Body of pancreas (tissue), 4 donors: ENCODE measurements around the gene LHCGR.

ENCODE experiments used
- POLR2A ChIP-seq, 3 donors: fragments of 450-650 bp; IDR thresholded peaks; one replicate each; pipeline ENCODE4 v1.6.1; 2016; ENCODE audit warnings: antibody characterized with exemption in 3 of 3, mild to moderate bottlenecking in 2 of 3
- TF ChIP-seq, protein P1 (sequence below), 7 experiments: fragments of 450-650 bp in 4 of 7; fragments of 200-600 bp in 3 of 7; sonication (generic) in 3 of 7; IDR thresholded peaks; one replicate each; pipeline ENCODE4 v1.5.1; 2016 to 2019; ENCODE audit warnings: antibody characterized with exemption in 7 of 7

DNA sequence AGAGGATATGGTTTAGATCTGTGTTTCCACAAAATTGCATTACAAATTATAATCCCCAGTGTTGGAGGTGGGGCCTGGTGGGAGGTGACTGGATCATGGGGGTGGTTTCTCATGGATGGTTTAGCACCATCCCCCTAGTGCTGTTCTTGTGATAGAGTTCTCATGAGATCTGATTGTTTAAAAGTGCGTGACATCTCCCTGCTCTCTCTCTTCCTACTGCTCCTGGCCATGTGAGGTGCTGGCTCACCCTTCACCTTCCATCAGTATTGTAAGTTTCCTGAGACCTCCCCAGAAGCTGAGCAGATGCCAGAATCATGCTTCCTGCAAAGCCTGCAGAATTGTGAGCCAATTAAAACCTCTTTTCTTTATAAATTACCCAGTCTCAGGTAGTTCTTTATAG is 33.1 kb downstream of the LHCGR start:
- TF ChIP-seq, protein P1, sequence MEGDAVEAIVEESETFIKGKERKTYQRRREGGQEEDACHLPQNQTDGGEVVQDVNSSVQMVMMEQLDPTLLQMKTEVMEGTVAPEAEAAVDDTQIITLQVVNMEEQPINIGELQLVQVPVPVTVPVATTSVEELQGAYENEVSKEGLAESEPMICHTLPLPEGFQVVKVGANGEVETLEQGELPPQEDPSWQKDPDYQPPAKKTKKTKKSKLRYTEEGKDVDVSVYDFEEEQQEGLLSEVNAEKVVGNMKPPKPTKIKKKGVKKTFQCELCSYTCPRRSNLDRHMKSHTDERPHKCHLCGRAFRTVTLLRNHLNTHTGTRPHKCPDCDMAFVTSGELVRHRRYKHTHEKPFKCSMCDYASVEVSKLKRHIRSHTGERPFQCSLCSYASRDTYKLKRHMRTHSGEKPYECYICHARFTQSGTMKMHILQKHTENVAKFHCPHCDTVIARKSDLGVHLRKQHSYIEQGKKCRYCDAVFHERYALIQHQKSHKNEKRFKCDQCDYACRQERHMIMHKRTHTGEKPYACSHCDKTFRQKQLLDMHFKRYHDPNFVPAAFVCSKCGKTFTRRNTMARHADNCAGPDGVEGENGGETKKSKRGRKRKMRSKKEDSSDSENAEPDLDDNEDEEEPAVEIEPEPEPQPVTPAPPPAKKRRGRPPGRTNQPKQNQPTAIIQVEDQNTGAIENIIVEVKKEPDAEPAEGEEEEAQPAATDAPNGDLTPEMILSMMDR (IDR thresholded peaks at IDR 0.05): no peak
- no peak for TF ChIP-seq POLR2A (IDR thresholded peaks at IDR 0.05)
